SK-N-SH (cell line): Measurements from ENCODE around the gene ARAP2. TPM values are rescaled to one million over a fixed set of nuclear protein-coding genes. Genes with fewer than 3 reads are reported as not detected.

Experiments
- CTCF ChIA-PET: fragments of 300-600, 350-600 bp; formaldehyde crosslinking; extraction: SDS; loops from one replicate; lab custom pipeline; 2021; lab: Yijun Ruan, JAX
- POLR2A ChIA-PET: fragments of 350-600 bp; sonication (Branson Sonifier 250); formaldehyde crosslinking; extraction: SDS; loops from one replicate; lab custom pipeline; 2020; ENCODE audit warnings: antibody characterized with exemption, inconsistent platforms; lab: Yijun Ruan, JAX
- DNase-seq: peaks from one replicate; pipeline ENCODE4 v3.0.0; 2012
- H2AFZ ChIP-seq: fragments of 200-600 bp; sonication (generic); 2 replicates; pipeline ENCODE4 v1.8.1; 2016; ENCODE audit warnings: antibody characterized with exemption, mild to moderate bottlenecking, low read depth
- H3F3A ChIP-seq: fragments of 200-600 bp; sonication (generic); replicated peaks from 2 replicates; pipeline ENCODE3; 2016; ENCODE audit warnings: antibody characterized with exemption, mild to moderate bottlenecking; ENCODE audit not compliant: insufficient read depth
- H3K27ac ChIP-seq, 2 experiments: fragments of 200-500 bp in 1 of 2; fragments of 200-600 bp in 1 of 2; sonication (Bioruptor generic) in 1 of 2; sonication (generic), shearing (Covaris generic) in 1 of 2; 2 replicates each; pipeline versions ENCODE4 v1.5.1 to v1.6.1; 2014 to 2016; ENCODE audit warnings: low read depth in 2 of 2, inconsistent platforms in 1 of 2, low read length in 1 of 2, mild to moderate bottlenecking in 1 of 2, mixed read lengths in 1 of 2
- H3K27me3 ChIP-seq: fragments of 200-600 bp; sonication (generic), shearing (Covaris generic); 2 replicates; pipeline ENCODE4 v1.6.1; 2016; ENCODE audit warnings: mixed run types; ENCODE audit not compliant: insufficient read depth
- H3K36me3 ChIP-seq, 2 experiments: fragments of 200-500 bp in 1 of 2; fragments of 200-600 bp in 1 of 2; sonication (Bioruptor generic) in 1 of 2; sonication (generic) in 1 of 2; replicated peaks in 1 of 2; 2 replicates each; pipeline versions ENCODE3 to v1.5.1; 2014 to 2016; ENCODE audit warnings: low read length in 1 of 2, mild to moderate bottlenecking in 1 of 2; ENCODE audit not compliant: insufficient read depth in 2 of 2, control insufficient read depth in 1 of 2
- H3K4me1 ChIP-seq, 2 experiments: fragments of 200-500 bp in 1 of 2; fragments of 200-600 bp in 1 of 2; sonication (Bioruptor generic) in 1 of 2; sonication (generic), shearing (Covaris generic) in 1 of 2; 2 replicates each; pipeline versions ENCODE4 v1.5.1 to v1.6.1; 2014 to 2016; ENCODE audit warnings: low read depth in 1 of 2, low read length in 1 of 2, mixed run types in 1 of 2; ENCODE audit not compliant: insufficient read depth in 2 of 2, control insufficient read depth in 1 of 2
- H3K4me2 ChIP-seq: fragments of 200-600 bp; sonication (generic), shearing (Covaris generic); 2 replicates; pipeline ENCODE4 v1.6.1; 2017; ENCODE audit warnings: mixed run types
- H3K4me3 ChIP-seq, 2 experiments: fragments of 200-500 bp in 1 of 2; fragments of 200-600 bp in 1 of 2; sonication (Bioruptor generic) in 1 of 2; sonication (generic), shearing (Covaris generic) in 1 of 2; 2 replicates each; pipeline versions ENCODE4 v1.5.1 to v1.8.1; 2014 to 2016; ENCODE audit warnings: low read depth in 2 of 2, inconsistent platforms in 1 of 2, low read length in 1 of 2, mild to moderate bottlenecking in 1 of 2, mixed read lengths in 1 of 2, moderate library complexity in 1 of 2
- H3K79me2 ChIP-seq: fragments of 200-600 bp; sonication (generic); 2 replicates; pipeline ENCODE4 v1.8.1; 2017; ENCODE audit warnings: mild to moderate bottlenecking; ENCODE audit not compliant: insufficient read depth
- H3K9ac ChIP-seq: fragments of 200-600 bp; sonication (generic); 2 replicates; pipeline ENCODE4 v1.6.1; 2017; ENCODE audit warnings: mixed run types
- H3K9me2 ChIP-seq: fragments of 200-600 bp; sonication (generic); 2 replicates; pipeline ENCODE4 v1.6.1; 2017; ENCODE audit warnings: mixed run types
- H3K9me3 ChIP-seq: fragments of 200-600 bp; sonication (generic); 2 replicates; pipeline ENCODE4 v1.6.1; 2017; ENCODE audit warnings: mixed run types, mild to moderate bottlenecking, moderate library complexity
- H4K20me1 ChIP-seq: fragments of 200-600 bp; sonication (generic); 2 replicates; pipeline ENCODE4 v1.6.1; 2017; ENCODE audit warnings: mild to moderate bottlenecking, mixed run types; ENCODE audit not compliant: insufficient read depth
- CTCF ChIP-seq: fragments of 200-600 bp; sonication (generic); IDR thresholded peaks from 2 replicates; pipeline ENCODE4 v1.6.1; 2017; ENCODE audit warnings: antibody characterized with exemption, mild to moderate bottlenecking, moderate library complexity
- FOSL2 ChIP-seq: IDR thresholded peaks from 2 replicates; pipeline ENCODE4 v1.4.0; 2012; ENCODE audit warnings: low read depth, mild to moderate bottlenecking, moderate library complexity, borderline replicate concordance
- FOXM1 ChIP-seq: IDR thresholded peaks from 2 replicates; pipeline ENCODE4 v1.4.0; 2012; ENCODE audit warnings: low read depth, mild to moderate bottlenecking
- GABPA ChIP-seq: IDR thresholded peaks from 2 replicates; pipeline ENCODE4 v1.4.0; 2012; ENCODE audit warnings: low read depth, mild to moderate bottlenecking
- IRF3 ChIP-seq: fragments of 150-350 bp; IDR thresholded peaks from 2 replicates; pipeline ENCODE4 v1.6.1; 2016; ENCODE audit warnings: mild to moderate bottlenecking, low read depth, low read length
- JUND ChIP-seq: IDR thresholded peaks from 2 replicates; pipeline ENCODE4 v1.4.0; 2012
- MEF2A ChIP-seq: IDR thresholded peaks from 2 replicates; pipeline ENCODE4 v1.4.0; 2012; ENCODE audit warnings: low read depth, borderline replicate concordance
- MXI1 ChIP-seq: IDR thresholded peaks from 2 replicates; pipeline ENCODE4 v1.6.1; 2012; ENCODE audit warnings: mild to moderate bottlenecking, low read depth, low read length, improper control_type of control experiment
- NFIC ChIP-seq: IDR thresholded peaks from 2 replicates; pipeline ENCODE4 v1.4.0; 2012; ENCODE audit warnings: borderline replicate concordance
- POLR2AphosphoS5 ChIP-seq: IDR thresholded peaks from 2 replicates; pipeline ENCODE4 v1.6.1; 2012; ENCODE audit warnings: low read depth, low read length
- RAD21 ChIP-seq: IDR thresholded peaks from 2 replicates; pipeline ENCODE4 v1.6.1; 2012; ENCODE audit warnings: mild to moderate bottlenecking, low read length
- RXRA ChIP-seq: IDR thresholded peaks from 2 replicates; pipeline ENCODE4 v1.4.0; 2012; ENCODE audit warnings: low read depth, mild to moderate bottlenecking, borderline replicate concordance
- SMC3 ChIP-seq: IDR thresholded peaks from 2 replicates; pipeline ENCODE4 v1.6.1; 2012; ENCODE audit warnings: low read depth, low read length, improper control_type of control experiment
- TAF1 ChIP-seq: IDR thresholded peaks from 2 replicates; pipeline ENCODE4 v1.6.1; 2012; ENCODE audit warnings: low read depth, mild to moderate bottlenecking, low read length, moderate library complexity, borderline replicate concordance
- TCF12 ChIP-seq: IDR thresholded peaks from 2 replicates; pipeline ENCODE4 v1.4.0; 2012
- WGBS: methylation state at CpG from one replicate; pipeline ENCODE4 v1.1.6; 2017; ENCODE audit warnings: low lambda C conversion rate; 5-methylcytosine and 5-hydroxymethylcytosine counted together
- polyA plus RNA-seq, 3 experiments: library from polyadenylated mRNA; depleted of rRNA; stranded (reverse); fragments of >200 nt; gene quantifications; 2 replicates each; pipeline ENCODE4 v1.2.3, GENCODE V29; 2012
- TF ChIP-seq, protein P1 (sequence below): IDR thresholded peaks from 2 replicates; pipeline ENCODE4 v1.4.0; 2012; ENCODE audit warnings: low read depth
- TF ChIP-seq, protein P2 (sequence below): IDR thresholded peaks from 2 replicates; pipeline ENCODE4 v1.4.0; 2012; ENCODE audit warnings: low read depth, borderline replicate concordance
- TF ChIP-seq, protein P3 (sequence below): IDR thresholded peaks from 2 replicates; pipeline ENCODE4 v1.6.1; 2012; ENCODE audit warnings: mild to moderate bottlenecking, low read depth, low read length, moderate library complexity

ARAP2 gene, protein sequence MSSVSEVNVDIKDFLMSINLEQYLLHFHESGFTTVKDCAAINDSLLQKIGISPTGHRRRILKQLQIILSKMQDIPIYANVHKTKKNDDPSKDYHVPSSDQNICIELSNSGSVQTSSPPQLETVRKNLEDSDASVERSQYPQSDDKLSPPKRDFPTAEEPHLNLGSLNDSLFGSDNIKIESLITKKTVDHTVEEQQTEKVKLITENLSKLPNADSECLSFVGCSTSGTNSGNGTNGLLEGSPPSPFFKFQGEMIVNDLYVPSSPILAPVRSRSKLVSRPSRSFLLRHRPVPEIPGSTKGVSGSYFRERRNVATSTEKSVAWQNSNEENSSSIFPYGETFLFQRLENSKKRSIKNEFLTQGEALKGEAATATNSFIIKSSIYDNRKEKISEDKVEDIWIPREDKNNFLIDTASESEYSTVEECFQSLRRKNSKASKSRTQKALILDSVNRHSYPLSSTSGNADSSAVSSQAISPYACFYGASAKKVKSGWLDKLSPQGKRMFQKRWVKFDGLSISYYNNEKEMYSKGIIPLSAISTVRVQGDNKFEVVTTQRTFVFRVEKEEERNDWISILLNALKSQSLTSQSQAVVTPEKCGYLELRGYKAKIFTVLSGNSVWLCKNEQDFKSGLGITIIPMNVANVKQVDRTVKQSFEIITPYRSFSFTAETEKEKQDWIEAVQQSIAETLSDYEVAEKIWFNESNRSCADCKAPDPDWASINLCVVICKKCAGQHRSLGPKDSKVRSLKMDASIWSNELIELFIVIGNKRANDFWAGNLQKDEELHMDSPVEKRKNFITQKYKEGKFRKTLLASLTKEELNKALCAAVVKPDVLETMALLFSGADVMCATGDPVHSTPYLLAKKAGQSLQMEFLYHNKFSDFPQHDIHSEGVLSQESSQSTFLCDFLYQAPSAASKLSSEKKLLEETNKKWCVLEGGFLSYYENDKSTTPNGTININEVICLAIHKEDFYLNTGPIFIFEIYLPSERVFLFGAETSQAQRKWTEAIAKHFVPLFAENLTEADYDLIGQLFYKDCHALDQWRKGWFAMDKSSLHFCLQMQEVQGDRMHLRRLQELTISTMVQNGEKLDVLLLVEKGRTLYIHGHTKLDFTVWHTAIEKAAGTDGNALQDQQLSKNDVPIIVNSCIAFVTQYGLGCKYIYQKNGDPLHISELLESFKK (N-terminal part only)
- not detected in 2 replicates for polyA plus RNA-seq (2012; rRNA removed)
- not detected in 2 replicates for polyA plus RNA-seq (2012; cell fraction: cytosol; rRNA removed)
- not detected in 2 replicates for polyA plus RNA-seq (2012; cell fraction: nucleus; rRNA removed)

DNA sequence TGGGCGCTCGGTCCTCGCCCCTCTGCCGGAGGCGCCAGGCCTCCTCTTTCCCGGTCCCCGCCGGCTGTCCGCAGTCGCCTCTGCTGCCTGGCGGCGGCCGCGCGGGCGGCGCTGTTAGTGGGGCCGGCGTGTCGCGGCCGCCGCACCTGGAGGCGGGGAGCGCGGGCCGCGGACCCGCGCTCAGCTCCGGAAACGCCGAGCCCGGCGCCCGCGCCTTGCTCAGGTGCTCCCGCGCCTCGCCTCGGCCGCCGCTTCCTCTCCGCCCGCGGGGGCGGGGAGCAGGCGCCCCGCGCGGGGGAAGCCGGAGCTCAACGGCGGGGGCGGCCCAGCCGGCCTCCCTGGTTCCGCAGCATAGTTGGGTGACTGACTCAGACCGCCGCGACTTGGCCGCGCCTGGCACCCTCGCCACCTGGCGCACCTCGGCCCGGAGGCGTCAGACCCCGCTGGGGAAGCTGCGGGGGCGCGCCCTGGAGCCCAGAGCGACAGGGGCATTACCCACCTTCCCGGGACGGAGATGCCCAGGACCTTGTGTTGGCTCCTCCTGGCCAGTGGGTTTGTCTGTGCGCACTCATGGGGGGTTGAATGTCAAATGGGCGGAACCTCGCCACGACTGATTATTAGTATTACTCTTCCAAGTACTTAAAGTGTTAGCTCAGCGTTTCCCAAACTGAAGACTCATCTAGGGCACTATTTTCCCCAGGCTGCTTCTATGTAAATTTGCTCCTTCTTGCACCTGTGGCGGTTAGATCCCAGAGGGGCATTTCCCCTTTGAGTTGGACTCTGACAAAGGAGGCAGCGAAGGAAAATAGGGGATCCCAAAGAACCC lies at the start of gene ARAP2:
TSS of gene ARAP2 (minus strand) at position 258 of the 826 bp plus-strand sequence. CDS start 15,028 bp downstream, outside the sequence.
- DNase-seq = peak; percentile 19
- H2AFZ ChIP-seq = no peak within 1 kb of the TSS
- POLR2A ChIA-PET = no interaction called here
- TF ChIP-seq FOSL2 (no peak), MEF2A (no peak), SMC3 (no peak), RAD21 (no peak), MXI1 (no peak), GABPA (no peak), POLR2AphosphoS5 (no peak), FOXM1 (no peak), NFIC (no peak), JUND (no peak), IRF3 (no peak), RXRA (no peak), TCF12 (no peak), TAF1 (no peak), CTCF (no peak)
- TF ChIP-seq, protein P1, sequence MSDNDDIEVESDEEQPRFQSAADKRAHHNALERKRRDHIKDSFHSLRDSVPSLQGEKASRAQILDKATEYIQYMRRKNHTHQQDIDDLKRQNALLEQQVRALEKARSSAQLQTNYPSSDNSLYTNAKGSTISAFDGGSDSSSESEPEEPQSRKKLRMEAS = no peak
- TF ChIP-seq, protein P2, sequence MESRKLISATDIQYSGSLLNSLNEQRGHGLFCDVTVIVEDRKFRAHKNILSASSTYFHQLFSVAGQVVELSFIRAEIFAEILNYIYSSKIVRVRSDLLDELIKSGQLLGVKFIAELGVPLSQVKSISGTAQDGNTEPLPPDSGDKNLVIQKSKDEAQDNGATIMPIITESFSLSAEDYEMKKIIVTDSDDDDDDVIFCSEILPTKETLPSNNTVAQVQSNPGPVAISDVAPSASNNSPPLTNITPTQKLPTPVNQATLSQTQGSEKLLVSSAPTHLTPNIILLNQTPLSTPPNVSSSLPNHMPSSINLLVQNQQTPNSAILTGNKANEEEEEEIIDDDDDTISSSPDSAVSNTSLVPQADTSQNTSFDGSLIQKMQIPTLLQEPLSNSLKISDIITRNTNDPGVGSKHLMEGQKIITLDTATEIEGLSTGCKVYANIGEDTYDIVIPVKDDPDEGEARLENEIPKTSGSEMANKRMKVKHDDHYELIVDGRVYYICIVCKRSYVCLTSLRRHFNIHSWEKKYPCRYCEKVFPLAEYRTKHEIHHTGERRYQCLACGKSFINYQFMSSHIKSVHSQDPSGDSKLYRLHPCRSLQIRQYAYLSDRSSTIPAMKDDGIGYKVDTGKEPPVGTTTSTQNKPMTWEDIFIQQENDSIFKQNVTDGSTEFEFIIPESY = no peak
- TF ChIP-seq, protein P3, sequence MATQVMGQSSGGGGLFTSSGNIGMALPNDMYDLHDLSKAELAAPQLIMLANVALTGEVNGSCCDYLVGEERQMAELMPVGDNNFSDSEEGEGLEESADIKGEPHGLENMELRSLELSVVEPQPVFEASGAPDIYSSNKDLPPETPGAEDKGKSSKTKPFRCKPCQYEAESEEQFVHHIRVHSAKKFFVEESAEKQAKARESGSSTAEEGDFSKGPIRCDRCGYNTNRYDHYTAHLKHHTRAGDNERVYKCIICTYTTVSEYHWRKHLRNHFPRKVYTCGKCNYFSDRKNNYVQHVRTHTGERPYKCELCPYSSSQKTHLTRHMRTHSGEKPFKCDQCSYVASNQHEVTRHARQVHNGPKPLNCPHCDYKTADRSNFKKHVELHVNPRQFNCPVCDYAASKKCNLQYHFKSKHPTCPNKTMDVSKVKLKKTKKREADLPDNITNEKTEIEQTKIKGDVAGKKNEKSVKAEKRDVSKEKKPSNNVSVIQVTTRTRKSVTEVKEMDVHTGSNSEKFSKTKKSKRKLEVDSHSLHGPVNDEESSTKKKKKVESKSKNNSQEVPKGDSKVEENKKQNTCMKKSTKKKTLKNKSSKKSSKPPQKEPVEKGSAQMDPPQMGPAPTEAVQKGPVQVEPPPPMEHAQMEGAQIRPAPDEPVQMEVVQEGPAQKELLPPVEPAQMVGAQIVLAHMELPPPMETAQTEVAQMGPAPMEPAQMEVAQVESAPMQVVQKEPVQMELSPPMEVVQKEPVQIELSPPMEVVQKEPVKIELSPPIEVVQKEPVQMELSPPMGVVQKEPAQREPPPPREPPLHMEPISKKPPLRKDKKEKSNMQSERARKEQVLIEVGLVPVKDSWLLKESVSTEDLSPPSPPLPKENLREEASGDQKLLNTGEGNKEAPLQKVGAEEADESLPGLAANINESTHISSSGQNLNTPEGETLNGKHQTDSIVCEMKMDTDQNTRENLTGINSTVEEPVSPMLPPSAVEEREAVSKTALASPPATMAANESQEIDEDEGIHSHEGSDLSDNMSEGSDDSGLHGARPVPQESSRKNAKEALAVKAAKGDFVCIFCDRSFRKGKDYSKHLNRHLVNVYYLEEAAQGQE = no peak

More for the DNA sequence above, at the start of gene ARAP2:
- Histone ChIP-seq H3K9me2 (no peaks in the 10 kb centered on the region), H3K36me3 (no peaks in the 10 kb centered on the region), H3K4me2 (peak within 1 kb of the TSS; percentile 81), H3K79me2 (no peaks in the 10 kb centered on the region), H3K9ac (no peak within 1 kb of the TSS), H3K27me3 (peaks cover 14% of the 10 kb centered on the region), H3K4me3 (peak within 1 kb of the TSS; percentile 19 to 29; a peak in 1 of 4 replicates), H3K27ac (no peak within 1 kb of the TSS), H3K9me3 (no peaks in the 10 kb centered on the region), H4K20me1 (no peaks in the 10 kb centered on the region), H3F3A (no peaks in the 10 kb centered on the region), H3K4me1 (no peaks in the 10 kb centered on the region)
- CTCF ChIA-PET = no interaction called here
- 3% methylated on average over 6 of the region's 81 CpGs for WGBS
